Loucy (cell line): ENCODE data around the gene GFER.

Experiments used
- H2AFZ ChIP-seq: fragments of 200-600 bp; sonication (generic); 2 replicates; pipeline ENCODE4 v1.6.0; 2016; ENCODE audit warnings: antibody characterized with exemption, mild to moderate bottlenecking, low read length, moderate library complexity
- H3F3A ChIP-seq: fragments of 200-600 bp; 2 replicates; pipeline ENCODE4 v1.6.0; 2016; ENCODE audit warnings: antibody characterized with exemption, low read depth, mild to moderate bottlenecking
- H3K27me3 ChIP-seq: fragments of 200-600 bp; sonication (generic); 2 replicates; pipeline ENCODE4 v1.6.1; 2014; ENCODE audit warnings: low read length, mild to moderate bottlenecking; ENCODE audit not compliant: insufficient read depth, poor library complexity, severe bottlenecking
- H3K36me3 ChIP-seq: fragments of 200-600 bp; sonication (generic); 2 replicates; pipeline ENCODE4 v1.6.1; 2016; ENCODE audit warnings: low read length; ENCODE audit not compliant: insufficient read depth
- H3K4me1 ChIP-seq: fragments of 200-600 bp; sonication (generic); 2 replicates; pipeline ENCODE4 v1.5.1; 2014; ENCODE audit warnings: low read length, mild to moderate bottlenecking; ENCODE audit not compliant: insufficient read depth, poor library complexity, severe bottlenecking
- H3K4me2 ChIP-seq: fragments of 200-600 bp; sonication (generic); 2 replicates; pipeline ENCODE4 v1.6.0; 2014; ENCODE audit warnings: antibody characterized with exemption, low read length, low read depth, mild to moderate bottlenecking; ENCODE audit not compliant: poor library complexity, severe bottlenecking
- H3K4me3 ChIP-seq: fragments of 200-600 bp; sonication (generic); 2 replicates; pipeline ENCODE4 v1.5.1; 2014; ENCODE audit warnings: low read length, mild to moderate bottlenecking, mixed read lengths; ENCODE audit not compliant: poor library complexity, severe bottlenecking
- H3K79me2 ChIP-seq: fragments of 200-600 bp; sonication (generic); 2 replicates; pipeline ENCODE4 v1.6.1; 2014; ENCODE audit warnings: low read length; ENCODE audit not compliant: insufficient read depth
- H3K9ac ChIP-seq: fragments of 200-600 bp; sonication (generic); 2 replicates; pipeline ENCODE4 v1.6.0; 2014; ENCODE audit warnings: mild to moderate bottlenecking, low read depth, low read length, moderate library complexity; ENCODE audit not compliant: poor library complexity, severe bottlenecking
- H3K9me2 ChIP-seq: fragments of 200-600 bp; sonication (generic); replicated peaks from 2 replicates; pipeline ENCODE4 v1.6.1; 2016; ENCODE audit warnings: low read depth, low read length, mixed read lengths
- H3K9me3 ChIP-seq: fragments of 200-600 bp; sonication (generic); 2 replicates; pipeline ENCODE4 v1.6.1; 2014; ENCODE audit warnings: mild to moderate bottlenecking, antibody characterized with exemption, low read length, low read depth; ENCODE audit not compliant: insufficient read depth
- H4K20me1 ChIP-seq: fragments of 200-600 bp; sonication (generic); 2 replicates; pipeline ENCODE4 v1.6.0; 2014; ENCODE audit warnings: antibody characterized with exemption, low read length, mild to moderate bottlenecking; ENCODE audit not compliant: insufficient read depth, poor library complexity, severe bottlenecking
- EZH2phosphoT487 ChIP-seq: fragments of 200-600 bp; IDR thresholded peaks from 2 replicates; pipeline ENCODE4 v1.6.1; 2018; ENCODE audit warnings: antibody characterized with exemption, mild to moderate bottlenecking, moderate library complexity, borderline replicate concordance
- TF ChIP-seq, protein P1 (sequence below): fragments of 200-600 bp; sonication (generic); conservative IDR thresholded peaks from 2 replicates; pipeline ENCODE4 v1.5.1; 2014; ENCODE audit warnings: mild to moderate bottlenecking, antibody characterized with exemption, low read length

Gene GFER

DNA sequence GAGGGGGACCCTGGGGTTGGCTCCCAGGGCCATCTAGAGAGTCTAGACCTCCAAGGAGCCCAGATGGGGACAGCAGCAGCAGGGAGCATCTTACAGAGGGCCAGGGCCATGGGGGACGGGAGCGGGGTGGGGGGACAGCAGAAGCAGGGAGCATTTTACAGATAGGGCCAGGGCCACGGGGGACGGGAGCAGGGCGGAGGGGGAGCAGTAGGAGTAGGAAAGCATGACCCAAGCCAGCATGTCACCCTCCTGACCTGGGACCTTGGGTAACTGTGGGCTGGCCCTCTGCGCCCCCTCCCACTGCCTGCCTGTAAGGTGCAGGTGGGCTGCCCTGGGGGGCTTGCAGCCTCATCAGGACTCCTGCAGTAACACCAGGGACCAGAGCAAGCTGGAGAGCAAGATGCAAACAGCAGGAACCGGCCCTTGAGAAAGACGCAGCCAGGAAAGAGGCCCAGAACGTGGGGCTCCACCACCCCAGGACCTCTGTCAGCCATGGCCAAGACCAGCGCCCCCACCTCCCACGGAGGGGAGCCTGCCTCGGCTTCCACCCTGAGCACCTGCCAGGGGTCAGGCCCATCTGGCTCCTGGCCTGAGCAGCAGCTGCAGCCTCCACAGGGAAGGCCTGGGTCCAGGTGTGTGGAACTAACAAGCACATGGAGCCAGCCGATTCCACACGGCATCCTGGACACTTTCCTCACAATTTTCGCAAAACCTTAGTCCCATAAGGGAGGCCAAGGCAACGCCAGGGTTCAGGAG is 23.3 kb downstream of the GFER start:
- H3K9me3 ChIP-seq, result no peaks in the 10 kb centered on the region
- peaks cover 55% of the 10 kb centered on the region for H3K79me2 ChIP-seq
- H3K9me2 ChIP-seq, result no peaks in the 10 kb centered on the region
- H2AFZ ChIP-seq, result no peak overlapping the region
- no peaks in the 10 kb centered on the region for H3K27me3 ChIP-seq
- H3K36me3 ChIP-seq, result peaks cover 12% of the 10 kb centered on the region; the same call in 1 of the 2 replicates
- peak overlapping the region; percentile 95 for H3K4me2 ChIP-seq
- H4K20me1 ChIP-seq, result peaks cover 21% of the 10 kb centered on the region
- H3K9ac ChIP-seq, result peak overlapping the region; percentile 82
- H3K4me1 ChIP-seq, result peaks cover 10% of the 10 kb centered on the region
- H3F3A ChIP-seq, result no peaks in the 10 kb centered on the region
- TF ChIP-seq, protein P1, sequence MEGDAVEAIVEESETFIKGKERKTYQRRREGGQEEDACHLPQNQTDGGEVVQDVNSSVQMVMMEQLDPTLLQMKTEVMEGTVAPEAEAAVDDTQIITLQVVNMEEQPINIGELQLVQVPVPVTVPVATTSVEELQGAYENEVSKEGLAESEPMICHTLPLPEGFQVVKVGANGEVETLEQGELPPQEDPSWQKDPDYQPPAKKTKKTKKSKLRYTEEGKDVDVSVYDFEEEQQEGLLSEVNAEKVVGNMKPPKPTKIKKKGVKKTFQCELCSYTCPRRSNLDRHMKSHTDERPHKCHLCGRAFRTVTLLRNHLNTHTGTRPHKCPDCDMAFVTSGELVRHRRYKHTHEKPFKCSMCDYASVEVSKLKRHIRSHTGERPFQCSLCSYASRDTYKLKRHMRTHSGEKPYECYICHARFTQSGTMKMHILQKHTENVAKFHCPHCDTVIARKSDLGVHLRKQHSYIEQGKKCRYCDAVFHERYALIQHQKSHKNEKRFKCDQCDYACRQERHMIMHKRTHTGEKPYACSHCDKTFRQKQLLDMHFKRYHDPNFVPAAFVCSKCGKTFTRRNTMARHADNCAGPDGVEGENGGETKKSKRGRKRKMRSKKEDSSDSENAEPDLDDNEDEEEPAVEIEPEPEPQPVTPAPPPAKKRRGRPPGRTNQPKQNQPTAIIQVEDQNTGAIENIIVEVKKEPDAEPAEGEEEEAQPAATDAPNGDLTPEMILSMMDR, result no peak
- TF ChIP-seq EZH2phosphoT487, result no peak
- peak overlapping the region; percentile 80 for H3K4me3 ChIP-seq

GRCh38 chr16:2008009-2008526 is 24.1 kb downstream of the GFER start:
- H3K79me2 ChIP-seq, result peaks cover 55% of the 10 kb centered on the region
- peaks cover 4% of the 10 kb centered on the region; the same call in 1 of the 2 replicates for H3K36me3 ChIP-seq
- TF ChIP-seq, protein P1, result no peak
- no peak for TF ChIP-seq EZH2phosphoT487
- peak overlapping the region; percentile 82 for H3K9ac ChIP-seq
- H2AFZ ChIP-seq, result no peak overlapping the region
- H3K27me3 ChIP-seq, result no peaks in the 10 kb centered on the region
- peak overlapping the region; percentile 80 for H3K4me3 ChIP-seq
- H3K4me1 ChIP-seq, result peaks cover 10% of the 10 kb centered on the region
- H3F3A ChIP-seq, result no peaks in the 10 kb centered on the region
- no peaks in the 10 kb centered on the region for H3K9me2 ChIP-seq
- H3K4me2 ChIP-seq, result peak overlapping the region; percentile 95
- H3K9me3 ChIP-seq, result no peaks in the 10 kb centered on the region
- peaks cover 21% of the 10 kb centered on the region for H4K20me1 ChIP-seq

GRCh38 chr16:2008631-2009163 is 24.7 kb downstream of the GFER start:
- Histone ChIP-seq H3K4me2 (peak overlapping the region; percentile 95), H3K79me2 (peaks cover 49% of the 10 kb centered on the region), H3K4me1 (peaks cover 10% of the 10 kb centered on the region), H3F3A (no peaks in the 10 kb centered on the region), H4K20me1 (peaks cover 17% of the 10 kb centered on the region), H3K9me2 (no peaks in the 10 kb centered on the region), H3K9ac (peak overlapping the region; percentile 82), H3K4me3 (peak overlapping the region; percentile 80), H3K36me3 (no peaks in the 10 kb centered on the region), H3K27me3 (no peaks in the 10 kb centered on the region), H2AFZ (no peak overlapping the region), H3K9me3 (no peaks in the 10 kb centered on the region)
- TF ChIP-seq, protein P1, result no peak
- no peak for TF ChIP-seq EZH2phosphoT487
